Mesothelial cell of epicardium (in vitro differentiated cells): ENCODE measurements around the gene CLN5. TPM values are rescaled to one million over a fixed set of nuclear protein-coding genes. Genes with fewer than 3 reads are reported as not detected.
A peak's percentile ranks its signal among the peaks of the same experiment; 100 is the strongest.
"Not testable (repeated sequence)": the region's sequence is repeated elsewhere in the genome, so short reads cannot be mapped to it uniquely, and the experiment has no call there.

Experiments used
- DNase-seq, 2 experiments: peaks; one replicate each; pipeline ENCODE4 v3.0.0; 2021; ENCODE audit warnings: low spot score in 2 of 2; ENCODE audit not compliant: unreplicated experiment in 2 of 2
- H3K27ac Mint-ChIP-seq: 2 replicates; pipeline ENCODE4 v1.8.0; 2021; ENCODE audit warnings: mixed read lengths
- H3K27me3 Mint-ChIP-seq: 2 replicates; pipeline ENCODE4 v1.8.0; 2021; ENCODE audit warnings: low read depth, mixed read lengths
- H3K36me3 Mint-ChIP-seq: 2 replicates; pipeline ENCODE4 v1.8.0; 2021; ENCODE audit warnings: mixed read lengths
- H3K4me1 Mint-ChIP-seq: 2 replicates; pipeline ENCODE4 v1.8.0; 2021; ENCODE audit warnings: mixed read lengths
- H3K4me3 Mint-ChIP-seq: 2 replicates; pipeline ENCODE4 v1.8.0; 2021; ENCODE audit warnings: mild to moderate bottlenecking, moderate library complexity, mixed read lengths
- H3K9me3 Mint-ChIP-seq: 2 replicates; pipeline ENCODE4 v1.8.0; 2021; ENCODE audit warnings: mixed read lengths
- CTCF ChIP-seq: fragments of 200-600 bp; sonication (generic); IDR thresholded peaks from one replicate; pipeline ENCODE4 v1.5.0; 2021; ENCODE audit warnings: antibody characterized with exemption; ENCODE audit not compliant: unreplicated experiment
- total RNA-seq: library from RNA; stranded (reverse); gene quantifications from 3 replicates; pipeline ENCODE4 v1.2.1, GENCODE V29; 2021

Gene CLN5
- total RNA-seq, 1 donor from 2014 or later = 26.6 TPM

GRCh38 chr13:77001963-77002587 is 10.2 kb downstream of the CLN5 start:
- Mint-ChIP-seq H3K27ac (peak overlapping the region; percentile 2), H3K4me1 (peaks cover 5% of the 10 kb centered on the region), H3K9me3 (no peaks in the 10 kb centered on the region), H3K4me3 (no peak overlapping the region), H3K27me3 (no peaks in the 10 kb centered on the region), H3K36me3 (peaks cover 21% of the 10 kb centered on the region)
- no peak for DNase-seq
- no peak for TF ChIP-seq CTCF

- Mint-ChIP-seq H3K4me1 (peaks cover 5% of the 10 kb centered on the region), H3K27ac (peak overlapping the region; percentile 2), H3K4me3 (no peak overlapping the region), H3K27me3 (no peaks in the 10 kb centered on the region), H3K9me3 (no peaks in the 10 kb centered on the region), H3K36me3 (peaks cover 22% of the 10 kb centered on the region)
- TF ChIP-seq CTCF = peak; percentile 55
- DNase-seq = no peak
These were observed 10.8 kb downstream of the CLN5 start for GRCh38 chr13:77002590-77003190.

- H3K4me3 Mint-ChIP-seq, DNase-seq, H3K27me3 Mint-ChIP-seq, H3K9me3 Mint-ChIP-seq, H3K27ac Mint-ChIP-seq, H3K4me1 Mint-ChIP-seq: not testable (repeated sequence)
- H3K36me3 Mint-ChIP-seq = peaks cover 42% of the 10 kb centered on the region
These were observed 16.5 kb downstream of the CLN5 start for GRCh38 chr13:77008337-77008736.

- H3K27ac Mint-ChIP-seq = no peak overlapping the region
- no peak for DNase-seq
- peaks cover 3% of the 10 kb centered on the region for H3K4me1 Mint-ChIP-seq
- H3K9me3 Mint-ChIP-seq = no peaks in the 10 kb centered on the region
- no peak for TF ChIP-seq CTCF
- H3K4me3 Mint-ChIP-seq = no peak overlapping the region
- peaks cover 46% of the 10 kb centered on the region for H3K36me3 Mint-ChIP-seq
- no peaks in the 10 kb centered on the region for H3K27me3 Mint-ChIP-seq
These were observed 17.1 kb downstream of the CLN5 start for GRCh38 chr13:77009011-77009410.

GRCh38 chr13:77009719-77010118 is 17.8 kb downstream of the CLN5 start:
- H3K4me1 Mint-ChIP-seq, H3K4me3 Mint-ChIP-seq, DNase-seq, H3K27ac Mint-ChIP-seq, H3K9me3 Mint-ChIP-seq, H3K27me3 Mint-ChIP-seq: not testable (repeated sequence)
- H3K36me3 Mint-ChIP-seq = peaks cover 52% of the 10 kb centered on the region

GRCh38 chr13:77013853-77014542 is 22.1 kb downstream of the CLN5 start:
- no peak for TF ChIP-seq CTCF
- DNase-seq = no peak
- H3K36me3 Mint-ChIP-seq = peaks cover 57% of the 10 kb centered on the region
- no peak overlapping the region for H3K4me3 Mint-ChIP-seq
- H3K4me1 Mint-ChIP-seq = no peaks in the 10 kb centered on the region
- H3K9me3 Mint-ChIP-seq = no peaks in the 10 kb centered on the region
- H3K27ac Mint-ChIP-seq = no peak overlapping the region
- no peaks in the 10 kb centered on the region for H3K27me3 Mint-ChIP-seq
